ENCODE measurements around the gene ATP11A.

DNA sequence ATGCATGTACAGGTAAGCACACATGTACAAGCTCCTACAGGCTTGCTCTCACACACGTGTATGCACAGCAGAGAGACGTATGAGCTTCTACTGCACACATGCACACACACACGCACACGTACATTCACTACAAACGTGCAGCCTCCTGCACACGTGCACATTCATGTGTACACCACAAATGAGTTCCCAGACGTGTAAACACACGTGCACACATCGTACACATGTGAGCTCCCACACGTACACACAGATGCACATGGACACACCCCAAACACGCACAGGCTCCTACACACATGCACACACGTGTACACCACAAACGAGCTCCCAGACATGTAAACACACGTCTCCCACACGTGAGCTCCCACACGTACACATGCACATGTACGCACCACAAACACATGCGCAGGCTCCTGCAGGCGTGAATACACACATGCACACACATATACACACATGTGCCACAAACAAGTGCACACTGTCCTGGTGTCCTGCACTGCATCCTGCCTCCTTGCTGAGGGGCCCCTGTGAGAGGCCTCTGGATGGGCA is 195.5 kb downstream of the ATP11A start:
- TF ChIP-seq, protein P1, sequence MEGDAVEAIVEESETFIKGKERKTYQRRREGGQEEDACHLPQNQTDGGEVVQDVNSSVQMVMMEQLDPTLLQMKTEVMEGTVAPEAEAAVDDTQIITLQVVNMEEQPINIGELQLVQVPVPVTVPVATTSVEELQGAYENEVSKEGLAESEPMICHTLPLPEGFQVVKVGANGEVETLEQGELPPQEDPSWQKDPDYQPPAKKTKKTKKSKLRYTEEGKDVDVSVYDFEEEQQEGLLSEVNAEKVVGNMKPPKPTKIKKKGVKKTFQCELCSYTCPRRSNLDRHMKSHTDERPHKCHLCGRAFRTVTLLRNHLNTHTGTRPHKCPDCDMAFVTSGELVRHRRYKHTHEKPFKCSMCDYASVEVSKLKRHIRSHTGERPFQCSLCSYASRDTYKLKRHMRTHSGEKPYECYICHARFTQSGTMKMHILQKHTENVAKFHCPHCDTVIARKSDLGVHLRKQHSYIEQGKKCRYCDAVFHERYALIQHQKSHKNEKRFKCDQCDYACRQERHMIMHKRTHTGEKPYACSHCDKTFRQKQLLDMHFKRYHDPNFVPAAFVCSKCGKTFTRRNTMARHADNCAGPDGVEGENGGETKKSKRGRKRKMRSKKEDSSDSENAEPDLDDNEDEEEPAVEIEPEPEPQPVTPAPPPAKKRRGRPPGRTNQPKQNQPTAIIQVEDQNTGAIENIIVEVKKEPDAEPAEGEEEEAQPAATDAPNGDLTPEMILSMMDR (conservative IDR thresholded peaks at IDR 0.05; ENCODE audit: low read depth, low read length), result no peak
- no peak for TF ChIP-seq EZH2 (IDR thresholded peaks at IDR 0.05; ENCODE audit: low read length, unreplicated experiment)
